IPS-20b (cell line): ENCODE results near the gene SLC37A1.

Source experiments
- H3K27ac ChIP-seq: one replicate; pipeline ENCODE4 v1.5.1; 2013; ENCODE audit warnings: low read length
- H3K27me3 ChIP-seq: 2 replicates; pipeline ENCODE4 v1.6.1; 2013; ENCODE audit warnings: mild to moderate bottlenecking, low read length, inconsistent platforms; ENCODE audit not compliant: insufficient read depth
- H3K36me3 ChIP-seq: 2 replicates; pipeline ENCODE4 v1.6.1; 2013; ENCODE audit warnings: low read depth, mild to moderate bottlenecking, inconsistent platforms, low read length, moderate library complexity; ENCODE audit not compliant: insufficient read depth
- H3K4me1 ChIP-seq: 2 replicates; pipeline ENCODE4 v1.6.1; 2013; ENCODE audit warnings: mild to moderate bottlenecking, control low read depth, inconsistent platforms, low read length, moderate library complexity; ENCODE audit not compliant: insufficient read depth
- H3K4me3 ChIP-seq: 2 replicates; pipeline ENCODE4 v1.5.1; 2013; ENCODE audit warnings: mild to moderate bottlenecking, low read length, inconsistent platforms
- H3K9ac ChIP-seq: 2 replicates; pipeline ENCODE4 v1.6.1; 2013; ENCODE audit warnings: low read depth, mild to moderate bottlenecking, inconsistent platforms, low read length, moderate library complexity
- H3K9me3 ChIP-seq: 2 replicates; pipeline ENCODE4 v1.6.1; 2013; ENCODE audit warnings: mild to moderate bottlenecking, low read depth, low read length, inconsistent platforms; ENCODE audit not compliant: insufficient read depth

The SLC37A1 gene

GRCh38 chr21:42568376-42568775, 54.7 kb downstream of the SLC37A1 start:
- Histone ChIP-seq H3K4me1 (no peaks in the 10 kb centered on the region), H3K36me3 (peaks cover 30% of the 10 kb centered on the region), H3K27ac (no peak overlapping the region), H3K4me3 (no peak overlapping the region), H3K27me3 (no peaks in the 10 kb centered on the region), H3K9me3 (no peaks in the 10 kb centered on the region), H3K9ac (no peak overlapping the region)

- no peak overlapping the region for H3K4me3 ChIP-seq
- no peak overlapping the region for H3K9ac ChIP-seq
- H3K9me3 ChIP-seq: no peaks in the 10 kb centered on the region
- no peaks in the 10 kb centered on the region for H3K27me3 ChIP-seq
- no peak overlapping the region for H3K27ac ChIP-seq
- H3K4me1 ChIP-seq: no peaks in the 10 kb centered on the region
- H3K36me3 ChIP-seq: peaks cover 23% of the 10 kb centered on the region
Measured at GRCh38 chr21:42568866-42569731, 55.4 kb downstream of the SLC37A1 start.

GRCh38 chr21:42569732-42570301, 56.2 kb downstream of the SLC37A1 start:
- no peak overlapping the region for H3K9ac ChIP-seq
- H3K27me3 ChIP-seq: no peaks in the 10 kb centered on the region
- no peaks in the 10 kb centered on the region for H3K9me3 ChIP-seq
- H3K27ac ChIP-seq: no peak overlapping the region
- no peaks in the 10 kb centered on the region for H3K4me1 ChIP-seq
- H3K36me3 ChIP-seq: peaks cover 30% of the 10 kb centered on the region
- H3K4me3 ChIP-seq: no peak overlapping the region

GRCh38 chr21:42570362-42570761, 56.7 kb downstream of the SLC37A1 start:
- no peak overlapping the region for H3K9ac ChIP-seq
- H3K27me3 ChIP-seq: no peaks in the 10 kb centered on the region
- H3K4me1 ChIP-seq: no peaks in the 10 kb centered on the region
- no peak overlapping the region for H3K4me3 ChIP-seq
- H3K27ac ChIP-seq: no peak overlapping the region
- peaks cover 33% of the 10 kb centered on the region for H3K36me3 ChIP-seq
- H3K9me3 ChIP-seq: no peaks in the 10 kb centered on the region

- H3K4me3 ChIP-seq: no peak overlapping the region
- no peaks in the 10 kb centered on the region for H3K27me3 ChIP-seq
- H3K27ac ChIP-seq: no peak overlapping the region
- 0 out of 2 replicates have a peak, but pooled peaks cover 1% of the 10 kb centered on the region for H3K9me3 ChIP-seq
- H3K9ac ChIP-seq: no peak overlapping the region
- no peaks in the 10 kb centered on the region for H3K4me1 ChIP-seq
- peaks cover 39% of the 10 kb centered on the region for H3K36me3 ChIP-seq
Measured at GRCh38 chr21:42570841-42571387, 57.3 kb downstream of the SLC37A1 start.

GRCh38 chr21:42571391-42572150, 57.9 kb downstream of the SLC37A1 start:
- Histone ChIP-seq H3K4me3 (no peak overlapping the region), H3K27me3 (no peaks in the 10 kb centered on the region), H3K27ac (no peak overlapping the region), H3K9me3 (peaks cover 6% of the 10 kb centered on the region; the same call in 1 of the 2 replicates), H3K36me3 (peaks cover 45% of the 10 kb centered on the region), H3K4me1 (no peaks in the 10 kb centered on the region), H3K9ac (no peak overlapping the region)

GRCh38 chr21:42572906-42573495, 59.3 kb downstream of the SLC37A1 start:
- Histone ChIP-seq H3K4me1 (no peaks in the 10 kb centered on the region), H3K9me3 (peaks cover 13% of the 10 kb centered on the region; the same call in 1 of the 2 replicates), H3K4me3 (no peak overlapping the region), H3K36me3 (peaks cover 41% of the 10 kb centered on the region), H3K9ac (no peak overlapping the region), H3K27me3 (no peaks in the 10 kb centered on the region), H3K27ac (no peak overlapping the region)

GRCh38 chr21:42574234-42575027, 60.8 kb downstream of the SLC37A1 start:
- Histone ChIP-seq H3K4me3 (no peak overlapping the region), H3K27ac (no peak overlapping the region), H3K27me3 (no peaks in the 10 kb centered on the region), H3K9ac (no peak overlapping the region), H3K9me3 (peaks cover 13% of the 10 kb centered on the region; the same call in 1 of the 2 replicates), H3K4me1 (no peaks in the 10 kb centered on the region), H3K36me3 (peaks cover 31% of the 10 kb centered on the region)

- no peaks in the 10 kb centered on the region for H3K27me3 ChIP-seq
- H3K9ac ChIP-seq: no peak overlapping the region
- H3K36me3 ChIP-seq: peaks cover 31% of the 10 kb centered on the region
Measured at GRCh38 chr21:42575111-42575510, 61.5 kb downstream of the SLC37A1 start.

GRCh38 chr21:42576639-42577038, 63.0 kb downstream of the SLC37A1 start:
- H3K4me1 ChIP-seq: no peaks in the 10 kb centered on the region
- H3K9ac ChIP-seq: no peak overlapping the region
- peaks cover 22% of the 10 kb centered on the region for H3K36me3 ChIP-seq
- no peak overlapping the region for H3K4me3 ChIP-seq
- H3K9me3 ChIP-seq: peaks cover 13% of the 10 kb centered on the region; the same call in 1 of the 2 replicates
- no peak overlapping the region for H3K27ac ChIP-seq
- no peaks in the 10 kb centered on the region for H3K27me3 ChIP-seq

More at GRCh38 chr21:42575111-42575510, 61.5 kb downstream of the SLC37A1 start:
- H3K4me1 ChIP-seq: no peaks in the 10 kb centered on the region
- peaks cover 13% of the 10 kb centered on the region; the same call in 1 of the 2 replicates for H3K9me3 ChIP-seq
- no peak overlapping the region for H3K4me3 ChIP-seq
- no peak overlapping the region for H3K27ac ChIP-seq
